Measurements from ENCODE around the gene TRPM4.

The TRPM4 gene

DNA sequence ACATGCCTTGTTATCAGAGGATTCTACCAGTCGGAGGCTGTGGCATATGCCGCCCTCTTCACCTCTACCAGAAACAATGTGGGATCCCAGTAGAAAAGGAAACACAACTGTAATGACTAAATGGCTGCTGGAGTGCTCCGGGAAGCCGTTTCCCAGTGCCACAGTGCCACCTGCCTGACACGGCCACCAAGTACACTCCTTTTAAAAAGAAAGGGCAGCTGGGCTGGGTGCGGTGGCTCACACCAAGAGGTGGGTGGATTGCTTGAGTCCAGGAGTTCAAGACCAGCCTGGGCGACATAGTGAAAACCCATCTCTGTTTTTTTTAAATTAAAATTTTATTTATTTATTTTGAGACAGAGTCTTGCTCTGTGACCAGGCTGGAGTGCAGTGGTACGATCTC is 67.3 kb downstream of the TRPM4 start:
- no peaks in the 10 kb centered on the region for H3K4me1 ChIP-seq (ENCODE audit: control insufficient read depth, insufficient read depth, low read length)
- TF ChIP-seq ZNF202 (tag by site-specific recombination; IDR thresholded peaks at IDR 0.05; ENCODE audit: borderline replicate concordance) (no peak), ZNF248 (tag by site-specific recombination; IDR thresholded peaks at IDR 0.05) (no peak), ZNF791 (tag by site-specific recombination; IDR thresholded peaks at IDR 0.05) (no peak), ZNF629 (tag by site-specific recombination; IDR thresholded peaks at IDR 0.05) (no peak), ZNF529 (tag by site-specific recombination; IDR thresholded peaks at IDR 0.05; ENCODE audit: insufficient replicate concordance) (no peak), ZNF843 (tag by site-specific recombination; IDR thresholded peaks at IDR 0.05) (no peak), ZNF175 (tag by site-specific recombination; IDR thresholded peaks at IDR 0.05) (no peak), ZNF169 (tag by site-specific recombination; IDR thresholded peaks at IDR 0.05) (no peak), ZNF341 (tag by site-specific recombination; IDR thresholded peaks at IDR 0.05; ENCODE audit: low read depth) (no peak), ZBTB21 (tag by site-specific recombination; IDR thresholded peaks at IDR 0.05) (no peak), ZBTB20 (tag by site-specific recombination; IDR thresholded peaks at IDR 0.05) (no peak), ZNF560 (tag by site-specific recombination; IDR thresholded peaks at IDR 0.05; ENCODE audit: borderline replicate concordance) (no peak), ZNF514 (tag by site-specific recombination; IDR thresholded peaks at IDR 0.05) (no peak), ZNF701 (tag by site-specific recombination; IDR thresholded peaks at IDR 0.05) (no peak), YY2 (tag by site-specific recombination; IDR thresholded peaks at IDR 0.05) (no peak)
- TF ChIP-seq, protein P1, sequence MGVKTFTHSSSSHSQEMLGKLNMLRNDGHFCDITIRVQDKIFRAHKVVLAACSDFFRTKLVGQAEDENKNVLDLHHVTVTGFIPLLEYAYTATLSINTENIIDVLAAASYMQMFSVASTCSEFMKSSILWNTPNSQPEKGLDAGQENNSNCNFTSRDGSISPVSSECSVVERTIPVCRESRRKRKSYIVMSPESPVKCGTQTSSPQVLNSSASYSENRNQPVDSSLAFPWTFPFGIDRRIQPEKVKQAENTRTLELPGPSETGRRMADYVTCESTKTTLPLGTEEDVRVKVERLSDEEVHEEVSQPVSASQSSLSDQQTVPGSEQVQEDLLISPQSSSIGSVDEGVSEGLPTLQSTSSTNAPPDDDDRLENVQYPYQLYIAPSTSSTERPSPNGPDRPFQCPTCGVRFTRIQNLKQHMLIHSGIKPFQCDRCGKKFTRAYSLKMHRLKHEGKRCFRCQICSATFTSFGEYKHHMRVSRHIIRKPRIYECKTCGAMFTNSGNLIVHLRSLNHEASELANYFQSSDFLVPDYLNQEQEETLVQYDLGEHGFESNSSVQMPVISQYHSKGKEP (tag by site-specific recombination; IDR thresholded peaks at IDR 0.05), result no peak
- TF ChIP-seq, protein P2, sequence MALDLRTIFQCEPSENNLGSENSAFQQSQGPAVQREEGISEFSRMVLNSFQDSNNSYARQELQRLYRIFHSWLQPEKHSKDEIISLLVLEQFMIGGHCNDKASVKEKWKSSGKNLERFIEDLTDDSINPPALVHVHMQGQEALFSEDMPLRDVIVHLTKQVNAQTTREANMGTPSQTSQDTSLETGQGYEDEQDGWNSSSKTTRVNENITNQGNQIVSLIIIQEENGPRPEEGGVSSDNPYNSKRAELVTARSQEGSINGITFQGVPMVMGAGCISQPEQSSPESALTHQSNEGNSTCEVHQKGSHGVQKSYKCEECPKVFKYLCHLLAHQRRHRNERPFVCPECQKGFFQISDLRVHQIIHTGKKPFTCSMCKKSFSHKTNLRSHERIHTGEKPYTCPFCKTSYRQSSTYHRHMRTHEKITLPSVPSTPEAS (tag by site-specific recombination; IDR thresholded peaks at IDR 0.05), result no peak
- TF ChIP-seq, protein P3, sequence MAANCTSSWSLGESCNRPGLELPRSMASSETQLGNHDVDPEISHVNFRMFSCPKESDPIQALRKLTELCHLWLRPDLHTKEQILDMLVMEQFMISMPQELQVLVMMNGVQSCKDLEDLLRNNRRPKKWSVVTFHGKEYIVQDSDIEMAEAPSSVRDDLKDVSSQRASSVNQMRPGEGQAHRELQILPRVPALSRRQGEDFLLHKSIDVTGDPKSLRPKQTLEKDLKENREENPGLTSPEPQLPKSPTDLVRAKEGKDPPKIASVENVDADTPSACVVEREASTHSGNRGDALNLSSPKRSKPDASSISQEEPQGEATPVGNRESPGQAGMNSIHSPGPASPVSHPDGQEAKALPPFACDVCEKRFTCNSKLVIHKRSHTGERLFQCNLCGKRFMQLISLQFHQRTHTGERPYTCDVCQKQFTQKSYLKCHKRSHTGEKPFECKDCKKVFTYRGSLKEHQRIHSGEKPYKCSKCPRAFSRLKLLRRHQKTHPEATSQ (tag by site-specific recombination; IDR thresholded peaks at IDR 0.05), result no peak
- TF ChIP-seq, protein P4, sequence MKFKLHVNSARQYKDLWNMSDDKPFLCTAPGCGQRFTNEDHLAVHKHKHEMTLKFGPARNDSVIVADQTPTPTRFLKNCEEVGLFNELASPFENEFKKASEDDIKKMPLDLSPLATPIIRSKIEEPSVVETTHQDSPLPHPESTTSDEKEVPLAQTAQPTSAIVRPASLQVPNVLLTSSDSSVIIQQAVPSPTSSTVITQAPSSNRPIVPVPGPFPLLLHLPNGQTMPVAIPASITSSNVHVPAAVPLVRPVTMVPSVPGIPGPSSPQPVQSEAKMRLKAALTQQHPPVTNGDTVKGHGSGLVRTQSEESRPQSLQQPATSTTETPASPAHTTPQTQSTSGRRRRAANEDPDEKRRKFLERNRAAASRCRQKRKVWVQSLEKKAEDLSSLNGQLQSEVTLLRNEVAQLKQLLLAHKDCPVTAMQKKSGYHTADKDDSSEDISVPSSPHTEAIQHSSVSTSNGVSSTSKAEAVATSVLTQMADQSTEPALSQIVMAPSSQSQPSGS (tag by site-specific recombination; IDR thresholded peaks at IDR 0.05; ENCODE audit: low read depth), result no peak
- TF ChIP-seq, protein P5, sequence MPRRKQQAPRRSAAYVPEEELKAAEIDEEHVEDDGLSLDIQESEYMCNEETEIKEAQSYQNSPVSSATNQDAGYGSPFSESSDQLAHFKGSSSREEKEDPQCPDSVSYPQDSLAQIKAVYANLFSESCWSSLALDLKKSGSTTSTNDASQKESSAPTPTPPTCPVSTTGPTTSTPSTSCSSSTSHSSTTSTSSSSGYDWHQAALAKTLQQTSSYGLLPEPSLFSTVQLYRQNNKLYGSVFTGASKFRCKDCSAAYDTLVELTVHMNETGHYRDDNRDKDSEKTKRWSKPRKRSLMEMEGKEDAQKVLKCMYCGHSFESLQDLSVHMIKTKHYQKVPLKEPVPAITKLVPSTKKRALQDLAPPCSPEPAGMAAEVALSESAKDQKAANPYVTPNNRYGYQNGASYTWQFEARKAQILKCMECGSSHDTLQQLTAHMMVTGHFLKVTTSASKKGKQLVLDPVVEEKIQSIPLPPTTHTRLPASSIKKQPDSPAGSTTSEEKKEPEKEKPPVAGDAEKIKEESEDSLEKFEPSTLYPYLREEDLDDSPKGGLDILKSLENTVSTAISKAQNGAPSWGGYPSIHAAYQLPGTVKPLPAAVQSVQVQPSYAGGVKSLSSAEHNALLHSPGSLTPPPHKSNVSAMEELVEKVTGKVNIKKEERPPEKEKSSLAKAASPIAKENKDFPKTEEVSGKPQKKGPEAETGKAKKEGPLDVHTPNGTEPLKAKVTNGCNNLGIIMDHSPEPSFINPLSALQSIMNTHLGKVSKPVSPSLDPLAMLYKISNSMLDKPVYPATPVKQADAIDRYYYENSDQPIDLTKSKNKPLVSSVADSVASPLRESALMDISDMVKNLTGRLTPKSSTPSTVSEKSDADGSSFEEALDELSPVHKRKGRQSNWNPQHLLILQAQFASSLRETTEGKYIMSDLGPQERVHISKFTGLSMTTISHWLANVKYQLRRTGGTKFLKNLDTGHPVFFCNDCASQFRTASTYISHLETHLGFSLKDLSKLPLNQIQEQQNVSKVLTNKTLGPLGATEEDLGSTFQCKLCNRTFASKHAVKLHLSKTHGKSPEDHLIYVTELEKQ (tag by site-specific recombination; IDR thresholded peaks at IDR 0.05; ENCODE audit: borderline replicate concordance), result no peak
- TF ChIP-seq, protein P6, sequence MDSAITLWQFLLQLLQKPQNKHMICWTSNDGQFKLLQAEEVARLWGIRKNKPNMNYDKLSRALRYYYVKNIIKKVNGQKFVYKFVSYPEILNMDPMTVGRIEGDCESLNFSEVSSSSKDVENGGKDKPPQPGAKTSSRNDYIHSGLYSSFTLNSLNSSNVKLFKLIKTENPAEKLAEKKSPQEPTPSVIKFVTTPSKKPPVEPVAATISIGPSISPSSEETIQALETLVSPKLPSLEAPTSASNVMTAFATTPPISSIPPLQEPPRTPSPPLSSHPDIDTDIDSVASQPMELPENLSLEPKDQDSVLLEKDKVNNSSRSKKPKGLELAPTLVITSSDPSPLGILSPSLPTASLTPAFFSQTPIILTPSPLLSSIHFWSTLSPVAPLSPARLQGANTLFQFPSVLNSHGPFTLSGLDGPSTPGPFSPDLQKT (IDR thresholded peaks at IDR 0.05; ENCODE audit: borderline replicate concordance, low read depth, low read length), result no peak
- TF ChIP-seq, protein P7, sequence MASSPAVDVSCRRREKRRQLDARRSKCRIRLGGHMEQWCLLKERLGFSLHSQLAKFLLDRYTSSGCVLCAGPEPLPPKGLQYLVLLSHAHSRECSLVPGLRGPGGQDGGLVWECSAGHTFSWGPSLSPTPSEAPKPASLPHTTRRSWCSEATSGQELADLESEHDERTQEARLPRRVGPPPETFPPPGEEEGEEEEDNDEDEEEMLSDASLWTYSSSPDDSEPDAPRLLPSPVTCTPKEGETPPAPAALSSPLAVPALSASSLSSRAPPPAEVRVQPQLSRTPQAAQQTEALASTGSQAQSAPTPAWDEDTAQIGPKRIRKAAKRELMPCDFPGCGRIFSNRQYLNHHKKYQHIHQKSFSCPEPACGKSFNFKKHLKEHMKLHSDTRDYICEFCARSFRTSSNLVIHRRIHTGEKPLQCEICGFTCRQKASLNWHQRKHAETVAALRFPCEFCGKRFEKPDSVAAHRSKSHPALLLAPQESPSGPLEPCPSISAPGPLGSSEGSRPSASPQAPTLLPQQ (tag by site-specific recombination; IDR thresholded peaks at IDR 0.05), result no peak
- TF ChIP-seq, protein P8, sequence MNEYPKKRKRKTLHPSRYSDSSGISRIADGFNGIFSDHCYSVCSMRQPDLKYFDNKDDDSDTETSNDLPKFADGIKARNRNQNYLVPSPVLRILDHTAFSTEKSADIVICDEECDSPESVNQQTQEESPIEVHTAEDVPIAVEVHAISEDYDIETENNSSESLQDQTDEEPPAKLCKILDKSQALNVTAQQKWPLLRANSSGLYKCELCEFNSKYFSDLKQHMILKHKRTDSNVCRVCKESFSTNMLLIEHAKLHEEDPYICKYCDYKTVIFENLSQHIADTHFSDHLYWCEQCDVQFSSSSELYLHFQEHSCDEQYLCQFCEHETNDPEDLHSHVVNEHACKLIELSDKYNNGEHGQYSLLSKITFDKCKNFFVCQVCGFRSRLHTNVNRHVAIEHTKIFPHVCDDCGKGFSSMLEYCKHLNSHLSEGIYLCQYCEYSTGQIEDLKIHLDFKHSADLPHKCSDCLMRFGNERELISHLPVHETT (tag by site-specific recombination; IDR thresholded peaks at IDR 0.05), result no peak

More for the DNA sequence above, 67.3 kb downstream of the TRPM4 start:
- ChIA-PET POLR2A (interaction anchor here (0.6 kb wide), 1 partner anchor 238 kb away, joined by 3 read pairs; no protein-coding TSS in a partner anchor), CTCF (interaction anchor here (0.5 to 7.5 kb wide), 58 partner anchors 12 to 958 kb away, joined by 3 to 113 read pairs (median 4); partner anchors contain the start of genes GYS1, HRC, LIN7B and PIH1D1)
- H3K36me3 ChIP-seq (ENCODE audit: control insufficient read depth in 2 of 2, insufficient read depth in 1 of 2, low read length in 2 of 2), result no peaks in the 10 kb centered on the region
- no peaks in the 10 kb centered on the region for H3K9me3 ChIP-seq (ENCODE audit: control insufficient read depth, insufficient read depth, low read depth, low read length)
- H3K27ac ChIP-seq (ENCODE audit: extremely low read depth, low read depth, low read length), result no peak overlapping the region
- H3K4me3 ChIP-seq (ENCODE audit: low read depth, low read length), result no peak overlapping the region

Data from HEK293 (cell line).